GM19025 (cell line): ENCODE data around the gene NEMF.
"Not testable (repeated sequence)": the region's sequence is repeated elsewhere in the genome, so short reads cannot be mapped to it uniquely, and the experiment has no call there.

Experiments
- ATAC-seq: cut with Tn5 transposase; IDR thresholded peaks from one replicate; pipeline ENCODE4 v1.9.1; 2021; ENCODE audit warnings: mild to moderate bottlenecking, low read depth, moderate library complexity; ENCODE audit not compliant: unreplicated experiment

NEMF gene

GRCh38 chr14:49761839-49762551 lies 90.6 kb downstream of the NEMF start:
- ATAC-seq = no peak

- no peak for ATAC-seq
These were observed 97.2 kb downstream of the NEMF start for GRCh38 chr14:49755378-49755777.

GRCh38 chr14:49754570-49755097 lies 98.0 kb downstream of the NEMF start:
- ATAC-seq = no peak

GRCh38 chr14:49746476-49746875 lies 106.1 kb downstream of the NEMF start:
- ATAC-seq = not testable (repeated sequence)

GRCh38 chr14:49745191-49745590 lies 107.4 kb downstream of the NEMF start:
- ATAC-seq = no peak

- not testable (repeated sequence) for ATAC-seq
These were observed 116.9 kb downstream of the NEMF start for GRCh38 chr14:49735669-49736068.

- ATAC-seq = no peak
These were observed 118.8 kb downstream of the NEMF start for GRCh38 chr14:49733836-49734235.

- ATAC-seq = no peak
These were observed 119.7 kb downstream of the NEMF start for GRCh38 chr14:49732896-49733295.
